OCI-M2 (cell line): ENCODE results near the gene SIK3.

Experiments used
- DNase-seq: peaks from one replicate; lab custom pipeline; 2025; ENCODE audit not compliant: unreplicated experiment; lab: John Stamatoyannopoulos, UW

Gene SIK3

DNA sequence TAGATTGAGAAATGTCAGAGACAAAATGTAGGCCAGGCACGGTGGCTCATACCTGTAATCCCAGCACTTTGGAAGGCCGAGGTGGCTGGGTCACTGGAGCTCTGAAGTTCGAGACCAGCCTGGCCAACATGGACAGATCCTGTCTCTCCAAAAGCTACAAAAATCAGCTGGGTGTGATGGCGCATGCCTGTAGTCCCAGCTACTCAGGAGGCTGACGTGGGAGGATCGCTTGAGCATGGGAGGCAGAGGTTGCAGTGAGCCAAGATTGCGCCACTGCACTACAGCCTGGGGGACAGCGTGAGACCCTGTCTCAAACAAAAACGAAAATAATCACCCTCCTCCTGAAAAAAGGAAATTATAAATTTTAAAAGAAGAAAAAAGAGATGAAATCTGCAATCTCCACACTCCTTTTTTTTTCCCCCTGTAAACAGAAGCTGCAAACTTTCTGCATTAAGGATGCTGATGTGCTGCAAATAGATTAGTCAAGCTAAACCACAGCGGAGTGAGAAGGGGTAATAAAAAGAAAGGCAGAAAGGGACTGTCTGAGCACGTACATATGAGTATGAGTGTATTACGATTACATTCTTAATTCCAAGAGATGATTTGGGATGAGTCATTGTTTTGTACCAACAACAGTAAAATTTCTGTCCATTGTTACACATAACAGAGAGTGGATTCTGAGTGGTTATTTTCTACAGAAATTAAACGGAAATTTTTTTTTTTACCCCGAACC, 87.3 kb downstream of the SIK3 start:
- no peak for DNase-seq

DNA sequence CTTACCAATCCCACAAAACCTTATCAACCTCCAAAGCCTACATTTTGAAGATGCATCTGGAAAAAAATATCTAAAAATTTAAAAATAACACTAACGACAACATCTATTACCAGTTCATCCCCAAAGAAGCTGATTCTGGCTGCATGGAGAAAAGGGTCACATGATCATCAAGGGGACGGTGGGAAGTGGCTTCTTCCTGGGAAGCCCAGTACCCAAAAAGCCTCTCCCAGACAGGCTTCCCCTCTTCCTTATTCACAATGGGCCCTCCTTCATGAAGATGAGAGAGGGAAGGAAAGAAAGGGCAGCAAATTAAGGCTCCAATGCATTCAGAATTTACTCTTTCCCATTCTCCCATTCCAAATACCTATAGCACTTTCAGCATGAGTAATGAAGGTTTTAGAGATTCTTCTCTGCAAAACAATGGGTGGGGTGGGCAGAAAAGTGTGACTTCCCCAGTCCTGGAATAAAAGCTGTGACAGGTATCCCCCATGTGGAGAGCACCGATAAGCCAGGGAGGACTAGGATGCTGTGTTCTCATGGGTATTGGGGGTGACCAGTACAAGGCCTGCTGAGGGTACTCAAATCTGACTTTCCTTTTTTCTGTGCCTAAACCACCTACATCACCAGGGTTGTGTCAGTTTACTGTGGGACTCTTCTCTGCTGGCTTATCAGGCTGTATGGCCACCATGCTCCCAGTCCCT, 88.2 kb downstream of the SIK3 start:
- DNase-seq = no peak

DNA sequence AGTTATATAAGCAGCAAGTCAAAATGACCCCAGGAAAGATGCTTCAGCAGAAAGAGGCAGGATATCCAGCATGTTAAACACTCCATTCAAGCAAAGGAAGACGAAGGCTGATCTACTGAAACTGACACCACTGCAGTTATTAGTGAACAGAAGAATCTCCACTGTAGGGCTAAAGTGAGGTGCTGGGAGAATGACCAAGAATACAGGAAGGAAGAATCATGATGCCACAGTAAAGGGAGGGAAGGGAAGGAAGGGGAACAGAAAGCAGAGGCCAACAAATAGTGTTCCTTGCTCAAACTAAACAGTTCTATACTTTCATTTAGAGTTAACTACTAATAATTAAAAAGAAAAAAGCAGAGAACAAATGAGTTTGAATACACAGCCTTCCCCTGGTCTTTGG, 92.5 kb downstream of the SIK3 start:
- no peak for DNase-seq

DNA sequence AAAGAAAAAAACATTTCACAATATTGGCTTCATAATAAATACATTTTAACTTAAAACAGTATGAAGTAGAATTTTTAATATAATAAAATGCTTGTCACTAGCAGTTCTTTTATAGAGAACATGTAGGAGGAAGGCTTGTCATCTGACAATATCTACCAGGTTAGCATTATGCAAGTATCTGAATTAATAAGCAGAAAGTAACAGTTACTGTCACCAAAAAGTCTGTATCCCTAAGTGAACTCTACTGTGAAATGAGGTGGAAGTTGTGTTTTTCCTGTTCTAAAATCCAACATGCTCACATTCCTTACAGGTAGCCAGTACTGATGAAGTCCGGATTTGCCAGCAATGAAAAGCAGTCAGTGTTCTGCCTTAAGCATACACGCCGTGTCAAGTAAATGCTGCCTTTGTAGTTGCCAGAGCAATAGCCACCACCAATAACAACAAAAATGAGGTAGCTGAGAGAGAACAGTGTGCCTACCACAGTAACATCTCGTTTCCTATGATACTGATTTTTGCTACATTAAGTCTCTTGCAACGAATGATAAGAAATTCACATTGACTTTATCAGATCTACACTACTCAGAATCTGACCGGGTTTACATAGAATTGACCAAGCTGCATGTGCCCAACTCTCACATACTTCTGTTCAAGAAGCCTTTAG, 95.5 kb downstream of the SIK3 start:
- no peak for DNase-seq

DNA sequence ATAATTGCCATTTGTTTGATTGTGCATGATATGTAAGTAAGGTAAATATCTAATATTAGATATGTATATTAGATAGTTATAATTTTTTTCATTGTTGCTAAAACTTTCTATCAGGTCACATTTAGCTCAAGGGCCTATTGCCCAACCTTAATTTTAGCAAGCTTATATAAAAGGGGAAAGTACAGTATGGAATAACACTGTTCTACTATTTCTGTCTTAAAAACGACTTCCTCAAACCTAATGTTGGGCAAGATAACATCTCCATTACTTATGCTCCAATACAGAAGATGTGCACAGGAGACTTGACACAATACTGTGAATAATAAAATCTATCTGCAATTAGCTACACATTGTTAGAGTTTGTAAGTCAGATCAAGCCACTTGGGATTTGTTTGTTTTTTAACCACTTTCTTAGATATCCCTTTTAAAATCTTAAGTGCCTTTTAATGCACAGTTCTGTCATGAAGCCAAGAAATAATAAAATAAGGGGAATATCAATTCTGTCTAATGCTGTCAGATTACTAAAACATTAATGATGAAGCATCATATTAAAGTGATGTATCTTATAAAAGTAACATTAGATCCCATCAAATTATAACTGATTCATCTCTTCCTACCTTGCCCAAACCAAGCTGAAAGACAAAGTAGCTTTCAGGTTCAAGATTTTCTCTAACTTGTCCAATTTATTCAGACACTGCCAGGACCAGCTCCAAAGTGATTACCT, 98.1 kb downstream of the SIK3 start:
- DNase-seq = no peak

DNA sequence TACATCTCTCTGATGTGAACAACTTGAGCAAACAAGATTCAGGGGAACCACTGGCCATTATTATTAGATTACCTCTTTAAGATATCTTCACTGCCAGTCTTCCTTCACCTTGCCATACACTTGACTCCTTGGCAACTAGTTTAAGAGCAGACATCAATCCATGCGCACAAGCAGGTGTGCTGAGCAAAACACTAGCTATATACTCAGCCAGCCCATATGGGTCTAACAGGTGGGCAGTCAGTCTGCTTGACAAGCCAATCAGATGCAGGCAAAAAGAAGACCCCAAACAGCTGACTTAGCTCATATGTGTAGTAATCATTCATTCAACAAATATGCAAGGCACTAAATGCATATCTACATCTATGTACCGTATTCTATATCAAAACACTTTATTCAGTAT, 101.2 kb downstream of the SIK3 start:
- DNase-seq = no peak

DNA sequence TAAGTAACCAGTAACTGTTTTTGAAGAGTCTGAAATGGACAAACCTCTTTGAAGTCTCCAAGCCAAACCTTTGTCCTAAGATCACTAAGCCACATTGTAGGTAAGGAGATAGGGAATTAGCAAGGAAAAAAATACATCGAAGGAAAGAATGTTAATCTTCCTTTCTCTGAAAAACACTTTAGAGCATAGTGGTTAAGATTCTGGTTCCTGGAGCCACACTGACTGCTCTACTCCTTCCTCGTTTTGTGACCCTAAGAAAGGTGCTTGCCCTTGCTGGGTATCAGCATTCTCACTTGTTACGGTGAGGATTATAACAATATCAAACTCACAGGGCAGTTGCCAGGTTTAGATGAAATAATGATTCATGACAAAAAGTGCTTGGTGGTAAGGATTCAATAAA, 104.0 kb downstream of the SIK3 start:
- no peak for DNase-seq

DNA sequence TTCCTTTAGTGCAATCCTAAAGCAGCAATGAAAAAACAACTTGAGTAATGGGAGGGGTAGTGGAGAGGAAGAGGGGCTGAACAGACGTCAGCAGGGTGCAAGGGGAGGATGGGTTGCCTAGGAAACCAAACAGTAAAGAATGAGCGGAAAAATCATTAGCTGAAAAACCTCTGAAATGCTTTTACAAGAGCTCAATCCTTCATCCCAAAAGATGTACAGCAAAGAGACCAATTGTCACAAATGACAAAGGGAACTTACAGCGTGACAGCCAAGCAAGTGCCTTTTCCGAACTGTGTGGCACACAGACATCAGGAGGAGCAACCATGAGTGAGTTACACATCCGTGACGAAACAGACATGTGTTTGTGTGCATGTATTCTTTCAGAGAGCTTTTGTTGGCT, 104.6 kb downstream of the SIK3 start:
- DNase-seq = no peak

DNA sequence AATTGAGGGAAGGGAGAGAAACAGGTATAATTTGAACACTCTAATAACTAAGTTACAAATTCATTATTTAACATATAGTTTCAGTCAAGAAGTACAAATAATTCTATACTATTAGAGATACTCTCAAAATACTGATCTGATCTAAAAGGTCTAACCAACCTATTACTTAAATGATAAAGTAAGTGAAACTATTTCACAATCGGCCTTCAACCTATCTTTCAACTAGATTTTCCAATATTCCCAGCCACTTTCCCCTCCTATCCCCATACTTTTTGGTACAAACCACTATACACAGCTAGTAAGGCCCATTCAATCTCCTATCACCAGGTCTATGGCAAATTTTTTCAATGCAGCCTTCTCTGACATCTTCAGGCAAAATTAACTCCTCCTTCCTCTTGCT, 106.7 kb downstream of the SIK3 start:
- DNase-seq = no peak

DNA sequence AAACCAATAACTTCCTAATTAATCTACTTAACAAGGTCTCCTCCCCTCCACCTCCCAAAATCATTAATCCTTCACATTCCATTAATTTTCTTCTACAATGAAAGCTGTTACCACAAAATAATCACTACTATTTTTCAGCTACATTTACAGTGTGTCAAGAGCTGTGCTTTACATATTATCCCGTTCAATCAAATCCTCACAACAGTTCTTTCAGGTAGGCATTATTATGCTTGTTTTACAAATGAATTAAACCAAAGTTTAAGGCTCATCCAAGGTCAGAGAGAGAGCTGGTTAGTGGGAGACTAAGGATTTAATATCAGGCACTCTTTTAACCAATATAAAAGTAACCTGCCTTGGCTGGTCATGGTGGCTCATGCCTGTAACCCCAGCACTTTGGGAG, 107.4 kb downstream of the SIK3 start:
- no peak for DNase-seq

DNA sequence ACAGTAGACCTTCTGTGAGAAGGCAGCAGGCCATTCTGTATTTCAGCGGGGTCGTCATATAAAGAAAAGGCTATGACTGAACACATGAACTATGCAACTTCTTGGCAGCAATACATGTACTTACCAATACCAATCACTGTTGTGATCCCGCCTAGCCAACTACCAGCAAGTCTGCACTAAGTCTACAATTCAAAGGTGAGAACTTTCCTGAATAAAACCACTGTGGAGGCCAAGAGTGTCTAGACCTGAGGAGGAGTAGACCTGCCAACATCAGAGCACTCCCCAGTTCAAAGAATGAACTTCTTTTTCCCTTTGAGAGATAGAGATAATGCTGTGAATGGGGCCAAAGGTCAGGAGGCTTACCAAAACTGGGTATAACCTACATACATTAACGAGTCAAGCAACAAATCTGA, 108.2 kb downstream of the SIK3 start:
- DNase-seq = no peak

DNA sequence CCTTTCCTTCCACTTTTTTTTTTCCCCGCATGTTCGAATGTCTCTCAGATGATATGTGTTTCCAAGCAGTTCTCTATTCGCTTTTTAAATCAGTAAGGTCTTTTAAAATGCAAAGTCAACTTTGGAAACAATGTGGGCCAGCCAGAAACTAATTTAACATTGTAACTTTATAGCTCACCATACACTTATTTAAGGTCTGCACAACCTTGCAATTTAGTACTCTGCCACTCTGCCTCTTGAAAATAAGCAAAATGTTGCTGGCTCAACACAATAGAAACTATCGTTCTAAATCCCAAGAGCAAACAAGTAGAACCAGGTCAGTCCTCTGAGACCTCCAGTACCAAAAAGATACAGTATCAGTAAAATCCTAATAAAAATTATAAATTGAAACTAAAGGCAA, 109.0 kb downstream of the SIK3 start:
- no peak for DNase-seq

DNA sequence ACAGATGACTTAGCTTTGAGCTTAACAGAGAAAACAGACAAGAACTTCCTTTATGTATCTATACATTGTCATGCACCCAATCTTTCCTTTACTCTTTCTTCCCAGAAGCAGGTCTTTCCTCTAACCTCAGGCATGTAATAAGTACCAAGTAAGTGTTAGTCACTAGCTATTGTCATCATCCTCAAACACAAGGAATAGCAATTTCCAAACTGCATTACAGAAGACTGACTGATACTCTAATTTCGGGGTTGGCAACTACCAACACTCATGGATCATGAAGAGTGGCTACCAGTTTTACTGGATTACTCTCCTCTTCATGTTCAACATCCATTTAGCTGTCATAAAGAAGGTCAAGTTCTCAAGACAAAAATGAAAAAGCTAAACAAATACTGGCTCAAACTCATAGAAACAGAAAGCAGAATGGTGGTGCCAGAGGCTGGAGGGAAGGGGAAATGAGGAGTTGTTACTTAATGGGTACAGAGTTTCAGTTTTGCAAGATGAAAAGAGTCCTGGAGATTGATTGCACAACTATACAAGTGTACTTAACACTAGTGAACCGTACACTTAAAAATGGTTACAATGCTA, 111.6 kb downstream of the SIK3 start:
- DNase-seq = no peak

DNA sequence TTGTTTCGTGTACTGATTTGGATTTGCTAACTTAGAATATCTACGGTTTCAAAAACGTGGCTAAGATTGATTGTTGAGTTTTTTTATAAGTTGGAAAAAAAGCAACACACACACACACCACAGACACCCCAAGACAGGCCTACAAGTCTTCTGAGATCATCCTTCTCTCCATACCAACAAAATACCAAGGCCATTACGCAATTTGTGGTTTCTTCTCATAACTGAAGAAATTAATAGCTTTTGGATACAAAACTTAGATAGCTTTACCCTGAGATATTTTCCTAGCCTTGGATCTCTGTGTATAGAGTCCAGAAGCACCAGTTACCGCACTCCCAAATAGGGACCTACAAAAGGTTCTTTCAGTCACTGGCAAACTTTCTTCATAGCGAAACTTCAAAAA, 113.6 kb downstream of the SIK3 start:
- DNase-seq = no peak

DNA sequence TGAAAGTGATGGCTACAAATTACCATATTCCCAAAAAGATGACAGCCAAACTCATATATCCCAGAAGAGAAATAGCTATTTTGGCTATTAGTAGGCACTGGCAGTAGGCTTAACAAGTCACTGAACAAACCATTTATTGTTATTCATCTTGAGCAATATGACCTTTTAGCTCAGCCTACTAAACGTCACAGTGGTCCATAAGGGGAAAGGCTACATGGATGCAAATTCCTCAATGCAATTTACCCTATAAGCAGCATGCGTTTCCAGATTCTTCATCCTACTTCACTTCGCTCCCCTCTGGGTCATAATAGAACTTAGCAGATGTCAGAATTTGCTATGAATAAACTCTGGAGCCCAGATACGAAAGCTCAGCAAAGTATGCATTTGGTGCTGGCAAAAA, 114.0 kb downstream of the SIK3 start:
- DNase-seq = no peak

DNA sequence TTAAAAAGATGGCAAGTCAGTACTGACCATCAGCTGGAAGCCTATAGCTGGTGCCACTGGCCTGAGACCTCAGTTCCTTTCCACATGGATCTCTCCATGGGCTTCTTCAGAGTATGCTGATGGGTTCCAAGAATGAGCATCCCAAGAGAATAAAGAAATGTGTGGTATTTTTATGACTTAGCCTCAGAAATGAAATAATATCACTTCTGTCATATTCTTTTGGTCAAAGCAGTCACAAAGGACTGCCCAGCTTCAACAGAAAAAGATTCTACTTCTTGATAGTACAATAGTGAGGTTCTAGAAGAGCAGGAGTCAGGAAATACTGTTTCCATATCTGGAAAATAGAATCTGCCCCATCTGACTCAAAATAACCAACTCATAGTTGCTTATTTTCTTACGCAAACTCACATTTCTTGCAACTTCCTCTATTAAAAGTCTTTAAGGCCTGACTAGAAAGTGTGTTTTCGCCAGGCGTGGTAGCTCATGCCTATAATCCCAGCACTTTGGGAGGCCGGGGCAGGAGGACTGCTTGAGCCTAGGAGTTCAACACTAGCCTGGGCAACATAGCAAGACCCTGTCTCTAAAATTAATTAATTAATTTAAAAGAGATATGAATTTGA, 116.9 kb downstream of the SIK3 start:
- DNase-seq = no peak

DNA sequence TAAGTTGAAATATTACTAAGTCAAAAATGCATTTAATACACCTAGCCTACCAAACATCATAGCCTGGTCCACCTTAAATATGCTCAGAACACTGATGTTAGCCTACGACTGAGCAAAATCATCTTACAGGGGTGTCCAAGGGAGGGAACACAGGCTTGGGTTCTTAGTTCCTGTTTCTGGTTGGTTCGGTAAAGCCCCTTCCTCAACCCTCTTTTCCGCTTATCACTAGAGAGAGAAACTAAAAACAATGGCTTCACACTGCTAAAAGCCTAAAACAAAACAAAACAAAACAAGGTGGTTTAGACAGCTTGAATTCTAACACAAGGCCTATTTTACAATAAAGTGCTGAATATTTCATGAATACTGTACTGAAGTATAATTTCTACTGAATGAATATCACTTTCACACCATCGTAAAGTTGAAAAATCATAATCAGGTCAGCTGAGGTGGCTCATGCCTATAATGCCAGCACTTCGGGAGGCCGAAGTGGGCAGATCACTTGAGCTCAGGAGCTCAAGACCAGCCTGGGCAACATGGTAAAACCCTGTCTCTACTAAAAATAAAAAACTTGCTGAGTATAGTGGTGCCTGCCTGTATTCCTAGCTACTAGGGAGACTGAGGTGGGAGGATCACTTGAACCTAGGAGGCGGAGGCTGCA, 118.0 kb downstream of the SIK3 start:
- DNase-seq = no peak

DNA sequence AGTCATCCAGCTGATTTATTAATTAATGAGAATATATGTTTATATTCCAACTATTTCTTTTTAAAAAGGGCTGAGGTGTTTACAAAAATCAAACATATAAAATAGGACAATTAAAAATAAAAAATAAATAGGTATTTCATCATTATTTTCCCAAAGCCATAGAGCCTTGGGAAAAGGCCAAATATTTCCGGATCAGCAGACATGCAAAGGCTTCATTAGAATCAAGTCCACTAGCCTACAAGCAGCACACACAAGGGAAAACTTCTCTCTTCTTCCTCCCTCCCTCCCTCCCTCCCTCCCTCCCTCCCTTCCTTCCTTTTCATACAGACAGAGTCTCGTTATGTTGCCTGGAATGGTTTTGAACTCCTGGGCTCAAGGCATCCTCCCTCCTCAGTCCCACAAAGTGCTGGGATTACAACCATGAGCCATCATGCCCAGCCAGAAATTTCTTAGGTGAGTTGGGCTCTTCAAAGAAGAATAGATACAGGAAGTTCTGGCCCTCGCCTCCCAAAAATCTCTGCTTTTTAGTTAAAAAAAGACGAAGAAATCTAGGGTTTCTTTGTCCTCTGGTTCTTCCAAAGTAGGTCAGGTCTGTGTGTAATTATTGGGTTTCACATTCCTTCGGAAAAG, 121.2 kb downstream of the SIK3 start:
- no peak for DNase-seq

DNA sequence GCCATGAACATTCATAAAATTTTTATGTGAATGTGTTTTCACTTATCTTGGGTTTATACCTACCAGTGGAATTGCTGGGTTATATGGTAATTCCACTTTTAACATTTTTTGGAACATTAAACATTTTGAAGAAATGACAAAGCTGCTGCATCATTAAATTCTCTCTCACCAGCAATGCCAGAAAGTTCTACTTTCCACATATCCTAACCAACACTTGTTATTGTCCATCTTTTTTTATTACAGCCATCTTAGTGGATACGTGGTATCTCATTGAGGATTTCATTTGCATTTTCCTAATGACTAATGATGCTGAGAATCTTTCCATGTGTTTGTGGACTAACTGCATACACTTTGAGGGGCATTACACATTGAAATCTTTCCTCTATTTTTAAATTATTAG, 122.6 kb downstream of the SIK3 start:
- no peak for DNase-seq

DNA sequence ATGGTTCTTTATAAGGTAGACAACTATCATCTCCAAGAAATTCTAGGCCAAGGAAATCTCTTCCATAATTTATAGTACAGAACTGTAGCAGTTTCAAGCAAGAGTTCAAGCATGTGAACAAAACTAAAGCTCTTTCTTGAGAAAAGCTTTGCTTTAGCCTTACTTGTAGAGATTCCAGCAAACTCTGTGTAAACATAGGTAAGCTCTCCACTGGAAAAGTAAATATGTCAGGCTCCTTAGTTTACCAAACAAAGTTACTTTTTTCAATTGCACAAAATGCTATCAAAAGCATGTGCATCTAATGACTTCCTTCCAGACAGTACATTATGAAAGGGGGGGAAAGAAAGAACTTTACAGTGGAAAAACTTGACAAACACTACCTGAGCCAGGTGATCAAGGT, 125.0 kb downstream of the SIK3 start:
- DNase-seq = no peak
